ENCODE measurements around the gene TSPAN17. TPM values are rescaled to one million over a fixed set of nuclear protein-coding genes. Genes with fewer than 3 reads are reported as not detected.

Gene TSPAN17
- total RNA-seq, 1 donor from 2014 or later, result 47.9 TPM

DNA sequence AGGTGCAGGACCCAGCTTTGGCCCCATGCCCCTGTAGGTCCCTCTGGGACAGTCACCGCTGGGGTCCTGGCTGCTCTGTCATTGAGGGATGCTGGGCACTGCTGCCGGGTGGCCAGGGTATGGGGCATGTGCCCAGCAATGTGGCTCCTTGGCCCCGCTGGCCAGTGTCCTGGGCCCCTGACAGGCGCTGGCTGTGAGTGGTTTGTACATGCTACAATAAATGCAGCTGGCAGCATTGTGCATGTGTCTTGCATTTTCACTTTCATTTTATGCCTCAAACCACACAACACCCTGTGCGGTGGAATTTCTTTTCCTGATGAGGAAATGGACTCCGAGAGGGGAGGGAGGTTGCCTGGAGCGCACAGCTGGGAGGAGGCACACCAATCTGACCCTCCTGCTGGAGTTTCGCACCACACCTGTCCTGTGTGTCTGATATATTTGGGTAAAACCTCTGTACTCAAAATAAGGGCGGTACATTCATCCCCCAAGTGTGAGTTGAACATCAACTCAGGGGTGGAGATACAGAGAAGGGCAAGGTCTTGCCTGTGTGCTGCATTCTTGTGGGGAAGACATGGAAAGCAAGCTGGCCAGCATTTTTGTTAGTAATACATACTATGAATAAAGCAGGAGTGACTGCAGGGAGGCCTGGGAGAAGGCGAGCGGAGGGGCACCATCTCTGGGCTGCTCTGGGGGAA, 11.7 kb downstream of the TSPAN17 start:
- DNase-seq (ENCODE audit: low read depth), result peak; percentile 26

DNA sequence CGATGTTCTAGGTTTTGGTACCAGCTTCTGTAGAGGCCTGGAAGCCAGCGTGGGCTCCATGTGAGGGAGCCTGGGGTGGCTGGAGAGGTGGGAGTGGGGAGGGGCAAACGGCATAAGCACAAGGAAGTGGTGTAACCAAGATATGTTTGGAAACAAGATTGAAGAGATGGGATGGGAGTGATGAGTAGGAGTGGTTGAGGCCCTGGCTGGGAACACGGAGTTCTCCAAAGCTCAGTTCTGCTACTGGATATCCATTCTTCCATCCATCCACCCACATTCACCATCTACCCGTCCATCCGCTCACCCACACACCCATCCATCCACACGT, 12.2 kb downstream of the TSPAN17 start:
- DNase-seq (ENCODE audit: low read depth), result no peak

DNA sequence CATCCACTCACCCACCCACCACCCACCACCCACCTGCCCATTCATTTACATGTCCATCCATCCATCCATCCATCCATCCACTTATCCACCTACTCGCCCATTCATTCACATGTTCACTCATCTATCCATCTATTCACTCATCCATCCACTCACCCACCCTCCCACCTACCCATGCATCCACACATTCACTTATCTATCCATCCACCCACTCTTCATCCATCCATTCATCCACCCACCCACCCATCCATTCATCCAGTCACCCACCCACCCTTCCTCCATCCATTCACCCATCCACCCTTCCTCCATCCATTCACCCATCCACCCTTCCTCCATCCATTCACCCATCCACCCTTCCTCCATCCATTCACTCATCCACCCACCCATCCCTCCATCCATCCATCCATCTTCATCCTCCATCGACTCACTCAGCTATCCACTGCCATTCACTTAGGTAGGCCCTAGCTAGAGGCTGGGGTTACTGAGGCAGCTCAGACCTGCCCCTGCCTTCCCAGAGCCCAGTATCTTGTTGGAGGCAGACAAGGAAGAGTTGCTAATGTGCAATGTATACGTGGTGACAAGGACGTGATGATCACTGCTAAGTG, 12.7 kb downstream of the TSPAN17 start:
- no peak for DNase-seq (ENCODE audit: low read depth)

DNA sequence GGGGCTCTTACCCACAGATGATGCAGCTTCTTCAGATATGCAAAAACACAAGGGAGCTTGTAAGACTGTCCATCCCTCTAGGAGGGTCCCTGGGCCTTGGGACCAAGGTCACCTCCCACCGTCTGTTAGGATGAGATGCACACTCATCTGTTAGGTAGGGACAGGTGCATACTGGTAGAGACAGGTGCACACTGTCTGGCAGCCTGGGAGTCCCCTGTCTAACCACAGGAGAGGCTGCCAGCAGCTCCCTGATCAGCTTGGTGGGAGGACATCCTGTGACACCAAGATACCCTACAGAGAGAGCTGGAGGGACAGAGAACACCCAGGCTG, 13.2 kb downstream of the TSPAN17 start:
- no peak for DNase-seq (ENCODE audit: low read depth)

DNA sequence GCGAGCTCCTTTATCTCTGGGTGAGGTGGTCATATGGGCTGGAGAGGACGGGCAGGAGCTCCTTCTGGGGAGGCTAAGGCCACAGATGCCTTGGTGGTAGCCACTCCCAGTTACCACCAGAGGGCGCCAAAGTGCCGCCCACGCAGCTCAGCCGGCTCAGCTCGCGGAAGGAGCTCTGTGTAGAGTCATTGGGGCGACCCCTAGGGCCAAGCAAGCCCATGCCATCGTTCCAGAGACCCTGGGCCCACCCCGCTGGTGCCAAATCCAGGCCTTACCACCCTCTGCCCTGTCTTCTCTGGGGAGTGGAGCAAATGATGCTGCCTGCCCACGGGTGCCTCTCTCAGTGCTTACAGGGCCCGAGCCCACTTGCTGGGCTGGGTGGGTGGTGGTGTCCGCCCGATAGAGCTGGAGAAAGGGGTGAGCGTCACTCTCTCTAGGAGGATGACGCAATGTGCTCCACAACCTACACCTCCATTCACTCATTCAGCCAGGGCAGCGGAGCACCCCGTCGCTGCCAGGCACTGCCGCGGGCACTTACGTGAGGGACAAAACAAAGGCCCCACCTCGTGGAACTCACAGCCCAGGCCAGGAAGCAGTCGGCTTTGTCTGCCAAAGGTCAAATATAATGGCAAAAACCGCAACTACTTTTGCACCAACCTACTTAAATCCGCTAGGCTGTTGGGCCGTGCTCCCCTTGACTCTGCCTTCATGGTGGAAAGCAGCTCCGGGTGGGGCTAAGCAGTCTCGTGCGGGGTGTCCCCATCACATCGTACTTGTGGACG, 13.8 kb downstream of the TSPAN17 start:
- peak; percentile 75 for DNase-seq (ENCODE audit: low read depth)

DNA sequence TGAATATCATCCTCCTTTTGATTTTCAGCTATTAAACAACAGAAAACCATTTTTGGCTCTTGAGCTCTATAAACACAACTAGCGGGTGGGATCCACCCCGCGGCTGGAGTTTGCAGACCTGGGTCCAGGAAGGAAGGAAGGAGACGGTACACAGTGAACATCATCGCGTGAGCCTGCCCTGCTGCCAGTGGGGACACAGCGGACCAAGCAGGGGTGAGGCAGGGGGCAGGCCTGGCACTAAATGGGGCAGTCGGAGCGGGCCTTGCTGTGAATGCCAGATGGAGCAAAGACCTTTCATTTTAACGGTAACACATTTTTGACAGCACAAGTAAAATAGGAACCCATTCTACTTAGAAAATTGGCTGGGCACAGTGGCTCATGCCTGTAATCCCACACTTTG, 14.4 kb downstream of the TSPAN17 start:
- DNase-seq (ENCODE audit: low read depth), result no peak

DNA sequence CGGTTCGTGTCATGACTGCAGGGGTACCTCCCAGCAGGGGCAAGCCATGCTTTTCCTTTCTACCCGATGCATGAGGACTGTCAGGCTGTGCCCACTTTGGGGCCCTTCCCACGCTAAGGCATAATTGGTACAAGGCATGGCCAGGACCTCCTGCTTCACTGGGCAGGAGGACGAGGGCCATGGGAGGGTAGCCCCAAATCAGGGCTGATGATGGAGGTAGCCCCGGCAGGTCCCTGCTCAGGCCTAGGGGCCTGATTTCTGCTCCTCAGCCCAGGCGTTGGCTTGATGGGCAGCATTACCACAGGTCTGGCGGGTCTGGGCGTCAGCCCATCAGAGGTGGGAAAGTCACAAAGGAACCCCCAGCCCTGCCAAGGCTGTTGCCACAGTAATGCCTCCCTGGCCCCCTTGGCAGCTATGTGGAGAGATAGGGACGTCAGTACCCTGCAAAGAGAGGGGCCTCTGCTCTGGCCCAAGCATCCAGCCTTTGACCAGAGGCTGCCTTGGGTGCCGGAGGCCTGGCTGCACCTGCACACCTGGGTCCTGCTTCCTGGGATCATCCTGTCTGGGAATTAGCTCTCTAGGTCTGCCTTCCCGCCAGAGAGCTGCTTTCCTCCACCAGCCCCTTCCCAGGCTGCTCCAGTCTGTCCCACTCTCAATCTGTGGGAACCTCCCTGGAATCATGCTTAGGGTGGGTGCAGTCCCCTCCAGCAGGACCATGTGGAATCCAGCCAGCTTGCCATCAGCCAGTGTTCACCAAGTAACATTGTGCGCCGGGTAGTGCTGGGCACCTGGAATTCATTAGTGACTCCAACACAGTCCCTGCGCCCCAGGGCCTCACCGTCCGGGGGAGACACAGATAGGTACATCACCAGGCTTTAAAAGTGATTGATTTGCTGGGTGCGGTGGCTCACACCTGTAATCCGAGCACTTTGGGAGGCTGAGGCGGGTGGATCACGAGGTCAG, 15.4 kb downstream of the TSPAN17 start:
- DNase-seq (ENCODE audit: low read depth), result no peak

DNA sequence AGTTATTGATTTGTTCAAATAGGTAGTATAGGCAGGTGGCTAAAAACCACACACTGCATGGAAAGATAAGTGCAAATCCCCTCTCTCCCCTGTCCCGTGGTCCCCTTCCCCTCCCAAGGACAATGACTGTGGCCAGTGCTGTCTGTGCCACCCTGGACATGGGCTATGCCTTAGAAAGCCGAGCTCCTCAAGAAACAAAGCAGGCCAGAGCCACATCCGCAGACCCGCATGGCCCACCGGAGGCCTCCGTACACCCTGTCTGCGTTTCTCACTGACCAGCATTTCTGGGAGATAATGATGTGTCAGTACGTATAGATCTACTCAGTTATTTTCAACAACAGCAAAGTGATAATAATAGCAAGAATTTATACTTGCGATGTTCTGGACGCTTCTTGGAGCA, 16.3 kb downstream of the TSPAN17 start:
- no peak for DNase-seq (ENCODE audit: low read depth)

DNA sequence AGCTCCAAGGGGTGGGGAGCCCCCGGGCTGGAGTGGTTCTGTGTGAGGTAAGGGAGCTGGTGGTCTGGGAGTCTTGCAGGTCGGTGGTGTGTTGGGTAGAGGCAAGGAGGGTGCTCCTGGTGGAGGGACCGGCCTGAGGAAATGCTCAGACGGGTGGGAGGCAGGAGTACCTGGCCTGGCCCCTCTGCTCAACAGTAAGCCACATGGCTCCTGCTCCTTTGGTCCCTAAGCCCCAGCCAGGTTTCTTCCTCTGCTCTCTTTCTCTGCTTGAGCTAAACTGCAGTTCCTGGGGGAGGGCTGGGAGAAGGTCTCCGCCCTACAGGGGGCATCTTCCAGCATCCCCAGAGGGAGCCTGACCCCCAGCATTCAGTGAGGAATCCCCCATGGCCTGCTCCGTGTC, 17.2 kb downstream of the TSPAN17 start:
- DNase-seq (ENCODE audit: low read depth), result no peak

DNA sequence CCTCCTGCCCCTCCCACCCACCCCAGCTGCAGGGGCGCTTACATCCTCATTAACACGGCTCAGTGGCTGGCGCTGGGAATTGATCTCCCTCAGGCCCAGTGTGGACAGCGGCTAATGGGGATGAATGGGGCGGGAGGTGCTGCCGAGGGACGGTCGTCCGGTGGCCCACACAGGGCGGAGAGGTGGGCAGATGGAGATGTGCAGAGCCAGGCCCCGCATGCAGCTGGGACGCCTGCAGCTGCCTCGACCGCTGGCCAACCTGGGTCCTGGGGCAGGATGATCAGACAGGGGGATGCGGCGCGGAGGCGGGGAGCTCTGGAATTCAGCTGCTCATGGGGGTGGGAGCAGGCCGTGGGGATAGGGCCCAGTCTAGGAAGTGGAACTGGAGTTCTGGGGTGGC, 17.6 kb downstream of the TSPAN17 start:
- no peak for DNase-seq (ENCODE audit: low read depth)

DNA sequence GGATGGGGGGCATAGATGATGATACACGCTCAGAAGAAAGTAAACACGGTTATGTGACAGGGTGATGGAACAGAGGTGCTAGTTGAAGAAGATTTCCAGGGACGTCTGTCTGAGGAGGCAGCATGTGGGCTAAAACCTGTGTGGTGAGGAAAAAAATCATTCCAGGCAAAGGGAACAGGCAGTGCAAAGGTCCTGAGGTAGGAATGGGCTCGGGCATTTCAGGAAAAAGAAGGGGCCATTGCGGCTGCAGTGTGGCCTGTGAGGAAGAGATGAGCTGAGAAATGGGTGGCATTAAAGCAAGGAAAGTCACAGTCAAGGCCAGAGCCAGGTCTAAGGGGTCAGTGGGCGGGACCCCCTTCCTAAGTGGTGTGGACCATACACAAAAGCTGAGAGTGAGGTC, 18.2 kb downstream of the TSPAN17 start:
- no peak for DNase-seq (ENCODE audit: low read depth)

DNA sequence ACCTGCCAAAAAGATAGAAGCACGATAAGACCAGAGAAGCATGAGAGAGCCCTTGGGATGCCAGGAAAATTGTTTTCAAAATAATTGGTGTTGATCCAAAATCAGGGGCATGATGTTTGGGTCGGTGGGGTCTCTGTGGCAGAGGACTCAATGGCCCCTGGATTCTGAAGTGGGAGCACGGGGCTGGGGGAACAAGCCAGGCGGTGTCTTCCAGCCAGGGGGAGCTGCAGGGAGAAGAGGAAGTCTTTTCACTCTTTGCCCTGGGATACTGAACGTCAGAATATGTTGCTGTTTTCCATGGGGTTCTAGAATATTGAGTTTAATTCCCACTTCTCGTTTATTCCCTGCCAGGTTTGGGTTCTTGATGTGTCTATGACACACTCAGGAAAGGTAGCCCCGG, 20.4 kb downstream of the TSPAN17 start:
- no peak for DNase-seq (ENCODE audit: low read depth)

DNA sequence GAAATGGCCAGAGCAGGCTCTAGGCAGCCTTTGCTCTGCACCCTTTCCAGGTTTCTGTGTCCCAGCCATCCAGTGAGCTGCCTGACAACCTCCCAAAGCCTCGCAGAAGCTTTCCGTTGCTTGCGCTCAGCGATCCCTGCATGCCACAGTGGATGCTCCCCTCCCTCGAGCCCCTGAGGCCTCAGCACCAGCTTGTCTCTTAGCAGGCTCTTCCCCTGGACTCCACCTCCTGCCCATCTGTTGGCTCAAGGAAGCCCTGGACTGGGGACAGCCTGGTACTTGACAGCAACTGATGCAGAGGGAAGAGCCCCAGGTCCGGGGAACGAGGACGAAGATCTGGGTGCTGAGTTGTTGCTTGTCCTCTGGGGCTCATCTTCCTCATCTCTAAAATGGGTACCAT, 23.2 kb downstream of the TSPAN17 start:
- DNase-seq (ENCODE audit: low read depth), result no peak

DNA sequence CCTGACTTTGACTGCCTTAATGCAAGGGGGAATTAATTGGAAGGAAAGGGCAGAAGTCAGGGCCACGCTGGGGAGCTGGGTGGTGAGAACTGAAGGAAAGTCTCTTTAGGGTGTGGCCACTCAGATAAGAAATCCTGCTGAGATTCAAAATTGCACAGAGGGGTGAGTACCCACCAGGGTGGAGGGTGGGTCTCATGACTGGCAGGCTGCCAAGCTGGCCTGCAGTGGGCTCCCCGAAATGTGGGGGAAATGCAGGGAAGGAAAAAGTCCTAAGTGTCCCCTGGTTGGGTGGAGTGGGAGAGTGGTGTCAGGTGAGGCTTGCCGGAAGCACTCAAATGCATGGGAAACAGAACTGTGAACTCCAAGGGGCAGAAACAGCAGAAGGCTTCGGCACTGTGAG, 24.1 kb downstream of the TSPAN17 start:
- DNase-seq (ENCODE audit: low read depth), result no peak

DNA sequence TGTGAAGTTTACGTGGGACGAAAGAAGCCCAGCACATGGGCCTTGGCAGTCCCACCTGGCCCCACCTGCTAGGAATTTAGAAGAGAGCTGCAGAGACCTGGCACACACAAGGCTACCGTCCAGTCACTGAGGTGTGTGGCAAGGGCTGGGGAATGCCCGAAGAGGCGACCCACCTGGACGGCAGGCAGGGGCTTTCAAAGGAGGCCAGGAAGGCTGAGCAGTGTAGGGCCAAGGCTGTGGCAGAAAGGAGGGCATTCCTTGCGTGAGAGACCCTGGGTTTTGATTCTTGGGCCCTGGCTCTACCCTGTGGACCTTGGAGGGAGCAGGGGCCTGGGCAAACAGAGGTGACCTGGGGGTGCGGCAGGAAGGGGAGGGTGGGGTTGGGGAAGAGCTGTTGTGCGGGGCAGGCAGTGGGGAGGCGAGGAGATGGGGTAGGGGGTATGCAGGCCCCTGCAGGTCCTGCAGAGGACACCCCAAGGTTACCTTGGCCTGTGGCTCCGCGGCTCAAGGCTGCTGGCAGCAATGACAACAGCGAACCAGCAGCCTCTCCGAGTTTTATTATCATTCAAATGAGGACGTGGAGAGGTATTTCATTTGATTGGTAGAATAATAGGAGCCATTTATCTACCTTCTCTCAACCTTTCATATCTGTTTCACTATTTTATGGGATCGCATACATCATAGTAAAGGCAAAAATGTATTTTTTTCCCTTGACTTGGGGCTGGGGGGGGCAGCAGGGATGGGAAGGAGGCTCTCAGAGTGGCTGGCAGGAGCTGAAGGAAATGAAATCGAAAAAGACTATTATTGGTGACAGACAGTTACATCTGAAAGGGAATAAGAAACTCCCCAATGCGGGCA, 24.8 kb downstream of the TSPAN17 start:
- DNase-seq (ENCODE audit: low read depth), result no peak

DNA sequence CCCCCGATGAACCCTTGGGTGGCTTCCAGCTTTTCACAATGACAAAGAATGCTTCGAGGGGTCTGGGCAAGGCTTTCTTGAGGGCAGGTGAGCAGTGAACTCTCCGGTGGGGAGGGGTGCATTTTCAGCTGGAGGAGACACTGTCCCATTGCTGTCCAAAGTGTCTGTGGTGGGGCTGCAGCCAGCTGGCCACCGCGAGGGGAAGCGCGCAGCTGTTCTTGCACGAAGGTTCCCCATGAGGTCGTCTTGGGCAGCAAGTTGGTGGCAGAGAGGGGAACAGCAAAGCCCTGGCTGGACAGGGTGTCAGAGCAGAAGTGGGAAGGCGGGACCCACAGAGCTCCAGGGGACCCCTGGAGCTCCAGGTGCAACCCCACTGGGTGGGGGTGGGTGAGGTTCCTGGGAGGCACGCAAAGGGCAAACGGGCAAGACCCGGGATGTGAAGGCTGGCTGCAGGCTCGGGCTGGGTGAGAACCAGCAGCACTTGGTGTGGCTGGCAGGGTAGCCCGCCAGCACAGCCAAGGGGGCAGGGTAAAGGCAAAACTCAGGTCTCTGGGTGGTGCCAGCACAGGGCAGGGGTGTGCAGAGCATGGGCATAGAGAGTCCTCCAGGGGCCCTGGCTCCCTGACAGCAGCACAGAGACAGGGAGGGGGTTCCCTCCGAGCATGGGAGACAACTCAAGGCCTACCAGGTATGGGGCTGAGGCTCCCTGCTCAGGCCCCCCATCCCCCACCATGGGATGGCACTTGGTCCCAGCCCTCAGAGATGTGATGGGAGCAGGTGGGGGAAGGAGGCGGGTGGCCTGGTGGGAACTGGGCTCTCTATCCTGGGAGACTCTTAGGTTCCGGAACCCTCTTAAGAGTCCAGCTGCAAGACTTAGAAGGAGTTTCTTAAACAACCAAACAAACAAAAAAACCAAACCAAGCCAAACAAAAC, 26.6 kb downstream of the TSPAN17 start:
- peak; percentile 55 for DNase-seq (ENCODE audit: low read depth)

DNA sequence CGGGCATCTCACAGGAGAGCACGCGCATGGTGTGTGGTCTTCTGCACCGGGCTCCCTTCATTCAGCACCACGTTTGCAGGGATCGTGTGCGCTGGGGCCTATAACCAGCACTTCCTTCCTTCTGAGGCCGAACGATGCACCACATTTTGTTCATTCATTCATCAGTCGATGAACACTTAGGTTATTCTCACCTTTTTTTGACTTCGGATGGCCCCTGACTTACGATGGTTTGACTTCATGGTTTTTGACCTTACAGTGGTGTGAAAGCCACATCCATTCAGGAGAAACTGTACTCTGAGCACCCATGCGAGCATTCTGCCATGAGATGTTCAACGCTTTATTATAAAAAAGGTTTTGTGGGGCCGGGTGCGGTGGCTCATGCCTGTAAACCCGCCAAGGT, 27.5 kb downstream of the TSPAN17 start:
- DNase-seq (ENCODE audit: low read depth), result no peak

DNA sequence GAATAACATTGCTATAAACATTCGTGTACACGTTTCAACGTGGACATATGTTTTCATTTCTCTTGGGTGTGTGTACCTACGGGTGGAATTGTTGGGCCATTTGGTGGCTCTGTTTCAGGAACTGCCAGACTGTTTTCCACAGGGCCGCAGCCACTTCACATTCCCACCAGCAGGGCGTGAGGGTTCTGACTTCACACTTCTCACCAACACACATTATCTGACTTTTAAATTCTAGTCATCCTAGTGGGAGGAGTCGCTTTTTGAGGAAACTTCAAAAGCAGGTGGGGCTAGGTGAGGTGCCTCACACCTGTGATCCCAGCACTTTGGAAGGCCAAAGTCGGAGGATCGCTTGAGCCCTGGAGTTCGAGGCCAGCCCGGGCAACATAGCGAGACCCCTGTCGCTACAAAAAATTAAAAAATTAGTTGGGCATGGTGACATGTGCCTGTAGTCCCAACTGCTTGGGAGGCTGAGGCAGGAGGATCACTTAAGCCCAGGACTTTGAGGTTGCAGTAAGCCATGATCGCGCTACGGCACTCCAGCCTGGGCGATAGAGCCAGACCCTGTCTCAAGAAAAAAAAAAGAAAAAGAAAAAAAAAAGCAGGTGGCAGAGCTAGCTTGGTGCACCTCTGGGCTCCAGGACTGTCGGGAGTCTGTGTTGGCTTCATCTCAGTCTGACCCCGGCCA, 28.5 kb downstream of the TSPAN17 start:
- peak; percentile 27 for DNase-seq (ENCODE audit: low read depth)

DNA sequence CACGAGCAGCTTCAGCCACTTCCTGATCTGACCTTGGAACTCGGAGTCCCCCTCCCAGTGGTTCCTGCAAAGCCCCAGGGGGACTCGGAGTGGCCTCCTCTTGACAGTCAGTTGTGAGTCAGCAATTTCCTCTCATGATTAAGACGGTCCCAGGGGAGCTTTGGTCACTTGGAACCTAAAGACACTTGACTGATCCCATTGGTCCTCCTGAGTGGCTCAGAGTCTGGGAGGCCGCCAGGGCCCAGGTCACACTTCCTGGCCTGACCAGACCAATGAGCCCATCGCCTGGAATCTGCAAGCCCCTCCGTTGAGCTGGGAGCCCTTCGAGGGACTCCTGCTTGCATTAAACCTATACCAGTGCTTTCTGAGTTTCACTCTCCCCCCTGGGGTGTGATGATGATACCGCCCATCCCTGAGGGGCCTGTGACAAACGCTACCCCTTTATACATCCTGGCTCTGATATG, 29.1 kb downstream of the TSPAN17 start:
- peak; percentile 32 for DNase-seq (ENCODE audit: low read depth)

Data from myocyte (in vitro differentiated cells).